ENCODE measurements around the gene SEMA4G. TPM values are rescaled to one million over a fixed set of nuclear protein-coding genes. Genes with fewer than 3 reads are reported as not detected.

The SEMA4G gene
- total RNA-seq, 1 experiment from 2014 or later = 29.4 TPM

DNA sequence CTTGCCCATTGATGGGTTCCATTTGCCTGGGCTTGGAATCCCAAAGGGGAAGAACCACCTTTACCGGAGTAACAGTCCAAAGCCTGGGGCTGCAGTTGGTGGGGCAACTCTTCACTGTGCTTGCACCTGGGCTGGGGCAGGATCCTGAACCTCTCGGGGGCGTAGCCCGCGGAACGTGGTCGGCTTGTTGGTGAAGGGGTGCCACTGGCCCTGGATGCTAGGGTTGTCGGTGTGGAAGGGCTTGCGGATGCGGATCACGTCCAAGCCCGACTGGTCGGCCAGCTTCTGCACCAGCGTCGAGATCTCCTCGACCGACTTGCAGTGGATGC lies 17.3 kb downstream of the SEMA4G start:
- Histone ChIP-seq H3K9me3 (ENCODE audit: control insufficient read depth in 1 of 2, insufficient read depth in 1 of 2, low read depth in 1 of 2, low read length in 2 of 2) (no peaks in the 10 kb centered on the region), H3K4me1 (ENCODE audit: control insufficient read depth in 1 of 2, insufficient read depth in 2 of 2, low read length in 2 of 2) (peaks cover 10 to 28% of the 10 kb centered on the region in 2 experiments; a peak in 3 of 4 replicates), H3K27me3 (ENCODE audit: insufficient read depth, low read length) (no peaks in the 10 kb centered on the region), H3K27ac (ENCODE audit: low read depth, low read length) (peak overlapping the region; percentile 84; the same call in 1 of the 2 replicates), H3K9ac (ENCODE audit: low read length) (peak overlapping the region; percentile 96), H2AFZ (ENCODE audit: low read depth, low read length, poor library complexity, severe bottlenecking) (no peak overlapping the region), H3K79me2 (ENCODE audit: insufficient read depth, low read length) (peaks cover 62% of the 10 kb centered on the region), H4K20me1 (ENCODE audit: insufficient read depth) (no peaks in the 10 kb centered on the region; the same call in 1 of the 2 replicates), H3K9me2 (ENCODE audit: insufficient read depth) (no peaks in the 10 kb centered on the region), H3K4me3 (replicated peaks in 1 of 2; ENCODE audit: low read depth in 1 of 2, low read length in 2 of 2) (peak overlapping the region; percentile 82 to 96), H3K4me2 (ENCODE audit: low read length) (peak overlapping the region; percentile 96), H3K36me3 (ENCODE audit: control insufficient read depth in 1 of 2, insufficient read depth in 2 of 2, low read length in 2 of 2) (peaks cover 27 to 32% of the 10 kb centered on the region in 2 experiments)
- ChIA-PET CTCF (interaction anchor here (1.5 kb wide), 1 partner anchor 10 kb away, joined by 6 read pairs; no protein-coding TSS in a partner anchor), RAD21 (ENCODE audit: low non-redundant PET in 1 of 2, low total read pairs in 2 of 2, uncharacterized antibody in 2 of 2, unreplicated experiment in 2 of 2) (no interaction called here), POLR2A (no interaction called here)
- ATAC-seq = no peak; the same call in 1 of the 2 replicates
- intact Hi-C loops (cut with micrococcal nuclease) = no loop called here
- BruUV-seq (replicated peaks) = TSS peak; percentile 80
- DNase-seq (ENCODE audit: low read depth, low spot score) = no peak
- TF ChIP-seq ZFX (IDR thresholded peaks at IDR 0.05) (no peak), SRF (IDR thresholded peaks at IDR 0.05; ENCODE audit: low read depth) (no peak), POLR2AphosphoS5 (IDR thresholded peaks at IDR 0.05; ENCODE audit: low read depth, low read length) (no peak), JUND (IDR thresholded peaks at IDR 0.05) (no peak), SP1 (IDR thresholded peaks at IDR 0.05; ENCODE audit: low read depth) (no peak), EZH2phosphoT487 (IDR thresholded peaks at IDR 0.05; ENCODE audit: borderline replicate concordance) (no peak), YY1 (IDR thresholded peaks at IDR 0.05; ENCODE audit: extremely low read depth, insufficient replicate concordance, low read depth, low read length) (no peak), REST (IDR thresholded peaks at IDR 0.05; ENCODE audit: low read depth) (no peak), CEBPB (IDR thresholded peaks at IDR 0.05; ENCODE audit: low read depth) (no peak), EZH2 (IDR thresholded peaks at IDR 0.05) (no peak), POLR2A (IDR thresholded peaks at IDR 0.05; ENCODE audit: borderline replicate concordance, extremely low read depth, insufficient read depth, insufficient read length) (no peak), FOSL1 (IDR thresholded peaks at IDR 0.05; ENCODE audit: low read depth) (no peak), EGR1 (IDR thresholded peaks at IDR 0.05; ENCODE audit: low read depth) (no peak)

All from HCT116 (cell line).